ENCODE measurements around the gene NALCN. TPM values are rescaled to one million over a fixed set of nuclear protein-coding genes. Genes with fewer than 3 reads are reported as not detected.

NALCN gene
- total RNA-seq, 6 experiments from 2014 or later: 4.0 to 6.1 (median 5.0) TPM

- peak overlapping the region; percentile 55 for H3K27ac Mint-ChIP-seq
- peak; percentile 29 for DNase-seq
- no peak for TF ChIP-seq CTCF (IDR thresholded peaks at IDR 0.05)
- H3K4me1 Mint-ChIP-seq (ENCODE audit: low read depth): peaks cover 16% of the 10 kb centered on the region
- H3K4me3 Mint-ChIP-seq: no peak overlapping the region
- H3K36me3 Mint-ChIP-seq (ENCODE audit: low read depth): no peaks in the 10 kb centered on the region
- H3K9me3 Mint-ChIP-seq: peaks cover 4% of the 10 kb centered on the region; the same call in 1 of the 2 replicates
- no peaks in the 10 kb centered on the region; the same call in 1 of the 2 replicates for H3K27me3 Mint-ChIP-seq (ENCODE audit: insufficient read depth)
These were observed 184.4 kb downstream of the NALCN start for GRCh38 chr13:101231751-101232428.

- Mint-ChIP-seq H3K4me3 (no peak overlapping the region), H3K27me3 (ENCODE audit: insufficient read depth) (no peaks in the 10 kb centered on the region; the same call in 1 of the 2 replicates), H3K36me3 (ENCODE audit: low read depth) (no peaks in the 10 kb centered on the region), H3K27ac (no peak overlapping the region), H3K4me1 (ENCODE audit: low read depth) (peaks cover 16% of the 10 kb centered on the region), H3K9me3 (peaks cover 4% of the 10 kb centered on the region; the same call in 1 of the 2 replicates)
- no peak for TF ChIP-seq CTCF (IDR thresholded peaks at IDR 0.05)
- DNase-seq: peak; percentile 17
These were observed 185.9 kb downstream of the NALCN start for GRCh38 chr13:101230271-101230890.

- H3K4me3 Mint-ChIP-seq: no peak overlapping the region
- TF ChIP-seq CTCF (IDR thresholded peaks at IDR 0.05): no peak
These were observed 196.6 kb downstream of the NALCN start for GRCh38 chr13:101219609-101220265.

DNA sequence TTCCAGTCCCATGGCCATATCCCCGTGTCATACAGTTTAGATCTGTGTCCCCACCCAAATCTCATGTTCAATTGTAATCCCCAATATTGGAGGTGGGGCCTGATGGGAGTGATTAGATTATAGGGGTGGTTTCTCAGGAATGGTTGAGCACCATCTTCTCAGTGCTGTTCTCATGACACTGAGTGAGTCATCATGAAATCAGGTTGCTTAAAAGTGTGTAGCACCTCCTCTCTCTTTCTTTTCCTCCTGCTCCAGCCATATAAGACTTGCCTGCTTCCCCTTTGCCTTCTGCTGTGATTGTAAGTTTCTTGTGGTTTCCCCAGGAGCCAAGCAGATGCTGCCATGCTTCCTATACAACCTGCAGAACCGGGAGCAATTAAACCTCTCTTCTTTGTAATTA is 197.8 kb downstream of the NALCN start:
- Mint-ChIP-seq H3K27me3 (ENCODE audit: insufficient read depth) (peaks cover 3% of the 10 kb centered on the region; the same call in 1 of the 2 replicates), H3K27ac (no peak overlapping the region), H3K4me1 (ENCODE audit: low read depth) (peaks cover 19% of the 10 kb centered on the region), H3K9me3 (no peaks in the 10 kb centered on the region), H3K36me3 (ENCODE audit: low read depth) (no peaks in the 10 kb centered on the region; the same call in 1 of the 2 replicates), H3K4me3 (no peak overlapping the region)
- DNase-seq: no peak
- no peak for TF ChIP-seq CTCF (IDR thresholded peaks at IDR 0.05)

More at GRCh38 chr13:101219609-101220265, 196.6 kb downstream of the NALCN start:
- no peaks in the 10 kb centered on the region for H3K9me3 Mint-ChIP-seq
- no peak for DNase-seq
- H3K4me1 Mint-ChIP-seq (ENCODE audit: low read depth): peaks cover 19% of the 10 kb centered on the region
- H3K36me3 Mint-ChIP-seq (ENCODE audit: low read depth): no peaks in the 10 kb centered on the region; the same call in 1 of the 2 replicates
- peaks cover 3% of the 10 kb centered on the region; the same call in 1 of the 2 replicates for H3K27me3 Mint-ChIP-seq (ENCODE audit: insufficient read depth)
- no peak overlapping the region for H3K27ac Mint-ChIP-seq

GRCh38 chr13:101217086-101217485 is 199.2 kb downstream of the NALCN start:
- Mint-ChIP-seq H3K4me1 (ENCODE audit: low read depth) (peaks cover 20% of the 10 kb centered on the region), H3K9me3 (no peaks in the 10 kb centered on the region; the same call in 1 of the 2 replicates), H3K36me3 (ENCODE audit: low read depth) (peaks cover 5% of the 10 kb centered on the region), H3K4me3 (no peak overlapping the region), H3K27me3 (ENCODE audit: insufficient read depth) (peaks cover 3% of the 10 kb centered on the region; the same call in 1 of the 2 replicates), H3K27ac (no peak overlapping the region)
- DNase-seq: no peak
- TF ChIP-seq CTCF (IDR thresholded peaks at IDR 0.05): no peak
